ENCODE measurements around the gene DUOXA2. TPM values are rescaled to one million over a fixed set of nuclear protein-coding genes. Genes with fewer than 3 reads are reported as not detected.

DUOXA2 gene
- total RNA-seq, 1 donor = not detected

DNA sequence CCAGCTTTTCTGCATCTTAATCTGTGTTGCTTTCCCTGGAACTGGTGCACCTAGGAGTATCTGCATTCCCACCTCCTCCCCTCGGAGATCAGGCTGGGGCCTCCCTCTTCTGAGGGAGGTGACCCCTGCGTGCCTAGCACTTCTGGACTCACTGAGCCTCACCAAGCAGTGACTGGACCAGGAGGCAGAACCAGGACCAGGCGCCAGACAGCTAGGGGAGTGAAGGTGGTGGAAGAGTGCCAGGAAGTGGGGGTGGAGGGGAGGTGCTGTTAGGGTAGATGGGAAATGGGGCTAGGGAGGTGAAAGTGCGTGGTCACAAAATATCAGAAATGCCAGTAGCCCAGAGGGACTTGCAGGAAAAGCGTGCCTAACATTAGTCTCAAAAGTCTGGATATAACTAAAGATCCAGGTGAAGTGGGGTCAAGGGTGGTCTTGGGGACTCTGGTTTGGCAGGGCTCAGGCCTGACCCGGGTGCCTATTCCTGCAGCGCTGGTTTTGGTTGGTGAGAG is 1.2 kb downstream of the DUOXA2 start:
- no peak overlapping the region for H3K4me3 ChIP-seq (ENCODE audit: low read depth, low read length)
- DNase-seq (ENCODE audit: low read depth) = no peak
- TF ChIP-seq, protein P1, sequence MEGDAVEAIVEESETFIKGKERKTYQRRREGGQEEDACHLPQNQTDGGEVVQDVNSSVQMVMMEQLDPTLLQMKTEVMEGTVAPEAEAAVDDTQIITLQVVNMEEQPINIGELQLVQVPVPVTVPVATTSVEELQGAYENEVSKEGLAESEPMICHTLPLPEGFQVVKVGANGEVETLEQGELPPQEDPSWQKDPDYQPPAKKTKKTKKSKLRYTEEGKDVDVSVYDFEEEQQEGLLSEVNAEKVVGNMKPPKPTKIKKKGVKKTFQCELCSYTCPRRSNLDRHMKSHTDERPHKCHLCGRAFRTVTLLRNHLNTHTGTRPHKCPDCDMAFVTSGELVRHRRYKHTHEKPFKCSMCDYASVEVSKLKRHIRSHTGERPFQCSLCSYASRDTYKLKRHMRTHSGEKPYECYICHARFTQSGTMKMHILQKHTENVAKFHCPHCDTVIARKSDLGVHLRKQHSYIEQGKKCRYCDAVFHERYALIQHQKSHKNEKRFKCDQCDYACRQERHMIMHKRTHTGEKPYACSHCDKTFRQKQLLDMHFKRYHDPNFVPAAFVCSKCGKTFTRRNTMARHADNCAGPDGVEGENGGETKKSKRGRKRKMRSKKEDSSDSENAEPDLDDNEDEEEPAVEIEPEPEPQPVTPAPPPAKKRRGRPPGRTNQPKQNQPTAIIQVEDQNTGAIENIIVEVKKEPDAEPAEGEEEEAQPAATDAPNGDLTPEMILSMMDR (IDR thresholded peaks at IDR 0.05; ENCODE audit: insufficient read depth, low read length) = no peak

GRCh38 chr15:45116006-45116481 is 1.9 kb downstream of the DUOXA2 start:
- TF ChIP-seq, protein P1 (IDR thresholded peaks at IDR 0.05; ENCODE audit: insufficient read depth, low read length) = no peak
- no peak overlapping the region for H3K4me3 ChIP-seq (ENCODE audit: low read depth, low read length)
- no peak for DNase-seq (ENCODE audit: low read depth)

GRCh38 chr15:45116482-45117307 is 2.6 kb downstream of the DUOXA2 start:
- no peak overlapping the region for H3K4me3 ChIP-seq (ENCODE audit: low read depth, low read length)
- no peak for DNase-seq (ENCODE audit: low read depth)
- TF ChIP-seq, protein P1 (IDR thresholded peaks at IDR 0.05; ENCODE audit: insufficient read depth, low read length) = no peak

- no peak for DNase-seq (ENCODE audit: low read depth)
- no peak overlapping the region for H3K4me3 ChIP-seq (ENCODE audit: low read depth, low read length)
- TF ChIP-seq, protein P1 (IDR thresholded peaks at IDR 0.05; ENCODE audit: insufficient read depth, low read length) = no peak
Observed at GRCh38 chr15:45117308-45118130, 3.4 kb downstream of the DUOXA2 start.

DNA sequence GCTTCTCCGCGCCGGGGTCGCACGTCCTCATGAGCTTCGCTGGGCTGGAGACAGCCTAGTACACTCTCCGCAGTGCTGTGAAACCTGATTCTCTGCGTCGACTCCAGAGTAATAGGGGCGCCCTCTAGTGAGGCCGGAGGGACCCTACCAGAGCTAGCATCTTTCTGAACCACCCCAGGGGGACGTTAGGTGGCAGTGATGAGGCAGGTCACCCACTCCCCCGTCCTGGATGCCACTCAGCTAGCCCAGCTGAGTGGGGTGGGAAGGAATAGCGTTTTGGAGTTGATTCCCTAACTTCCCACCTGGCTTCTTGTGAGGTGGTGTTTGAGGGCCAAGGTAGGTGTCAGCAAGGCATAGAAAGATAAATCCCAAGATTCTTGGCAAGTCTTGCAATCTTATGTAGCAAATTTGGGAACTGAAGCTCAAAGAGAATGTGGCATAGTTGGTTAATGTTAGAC is 4.0 kb downstream of the DUOXA2 start:
- no peak overlapping the region for H3K4me3 ChIP-seq (ENCODE audit: low read depth, low read length)
- TF ChIP-seq, protein P1 (IDR thresholded peaks at IDR 0.05; ENCODE audit: insufficient read depth, low read length) = peak; percentile 100
- DNase-seq (ENCODE audit: low read depth) = peak; percentile 88

- TF ChIP-seq, protein P1 (IDR thresholded peaks at IDR 0.05; ENCODE audit: insufficient read depth, low read length) = no peak
- no peak overlapping the region for H3K4me3 ChIP-seq (ENCODE audit: low read depth, low read length)
- no peak for DNase-seq (ENCODE audit: low read depth)
Observed at GRCh38 chr15:45118996-45119395, 4.9 kb downstream of the DUOXA2 start.
